AG09319 (cell line): ENCODE data around the gene FMN1.

ENCODE experiments used
- DNase-seq: peaks from one replicate; pipeline ENCODE4 v3.0.0-alpha.2; 2010; ENCODE audit warnings: low read depth; ENCODE audit errors: extremely low read depth
- CTCF ChIP-seq: IDR thresholded peaks from 2 replicates; pipeline ENCODE4 v1.5.1; 2011; ENCODE audit warnings: low read depth, mild to moderate bottlenecking, inconsistent platforms, low read length, moderate library complexity

Gene FMN1

DNA sequence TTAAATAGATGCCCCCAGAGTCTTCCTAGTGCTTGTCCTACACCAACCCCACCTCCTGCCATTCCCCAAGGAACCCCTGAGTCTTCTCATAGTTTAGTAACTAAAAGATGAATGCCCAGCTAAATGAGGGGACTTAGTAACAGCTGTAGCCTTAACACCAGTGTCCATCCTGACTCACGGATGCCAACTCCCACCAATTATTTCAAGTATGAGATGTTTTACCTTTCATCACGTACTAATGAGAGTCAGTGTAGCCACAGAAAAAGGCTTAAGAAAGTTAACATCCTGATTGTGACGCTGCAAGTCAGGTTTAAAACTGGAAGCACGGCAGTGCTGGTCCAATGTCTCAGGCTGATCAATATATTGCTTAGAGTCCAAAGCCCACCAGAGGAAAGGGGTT lies 109.9 kb downstream of the FMN1 start:
- DNase-seq, result no peak
- no peak for TF ChIP-seq CTCF

GRCh38 chr15:33083232-33084081 lies 111.1 kb downstream of the FMN1 start:
- no peak for TF ChIP-seq CTCF
- DNase-seq, result no peak

DNA sequence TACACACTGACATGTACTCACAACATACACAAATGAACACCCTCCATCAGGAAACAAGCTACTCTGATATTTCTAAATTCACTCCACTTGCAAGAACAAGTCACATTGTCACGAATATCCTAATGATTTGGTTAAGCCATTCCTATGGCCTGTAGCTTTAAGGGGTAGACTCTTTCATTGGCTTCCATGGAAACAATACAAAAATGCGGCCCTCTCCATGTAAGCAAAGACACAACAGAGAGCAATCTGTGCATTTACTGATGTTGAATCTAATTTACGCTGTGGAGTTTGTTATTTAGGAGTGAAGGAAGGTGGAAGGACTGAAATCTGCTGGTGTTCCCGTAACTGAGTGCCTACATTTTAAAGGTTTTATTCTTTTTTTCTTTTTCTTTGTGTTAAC lies 114.5 kb downstream of the FMN1 start:
- no peak for TF ChIP-seq CTCF
- no peak for DNase-seq

DNA sequence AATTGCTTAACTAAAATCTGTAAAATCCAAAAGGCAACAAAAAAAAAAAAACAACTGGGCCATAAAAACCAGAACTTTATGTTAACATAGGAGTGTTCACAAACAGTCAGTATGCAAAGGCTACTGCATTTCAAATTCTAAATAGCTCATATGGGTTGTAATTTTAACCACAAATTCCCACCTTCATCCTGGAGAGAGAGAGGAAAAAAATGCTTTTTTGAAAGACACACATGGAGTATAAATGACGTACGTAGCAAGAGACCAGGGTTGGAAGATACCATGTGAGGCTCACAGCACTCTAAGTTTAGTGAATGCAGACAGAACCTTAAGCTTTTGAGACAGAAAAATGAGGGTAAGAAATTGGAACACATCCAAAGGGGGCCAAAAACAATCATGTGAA lies 115.9 kb downstream of the FMN1 start:
- TF ChIP-seq CTCF, result no peak
- DNase-seq, result no peak

DNA sequence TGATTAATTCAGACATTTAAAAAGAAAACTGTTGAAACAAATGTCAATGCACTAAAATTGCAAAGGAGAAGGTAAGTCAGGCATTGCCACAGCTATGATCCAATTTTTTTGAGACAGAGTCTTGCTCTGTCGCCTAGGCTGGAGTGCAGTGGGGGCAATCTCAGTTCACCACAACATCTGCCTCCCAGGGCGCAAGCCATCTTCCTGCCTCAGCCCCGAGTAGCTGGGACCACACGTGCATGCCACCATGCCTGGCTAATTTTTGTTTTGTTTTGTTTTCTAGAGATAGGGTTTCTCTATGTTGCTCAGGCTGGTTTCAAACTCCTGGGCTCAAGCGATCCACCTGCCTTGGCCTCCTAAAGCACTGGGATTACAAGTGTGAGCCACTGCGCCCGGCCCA lies 117.6 kb downstream of the FMN1 start:
- DNase-seq, result no peak
- TF ChIP-seq CTCF, result no peak

- no peak for DNase-seq
- TF ChIP-seq CTCF, result no peak
Observed at GRCh38 chr15:33074942-33075341, 119.6 kb downstream of the FMN1 start.

- no peak for TF ChIP-seq CTCF
- no peak for DNase-seq
Observed at GRCh38 chr15:33074212-33074611, 120.3 kb downstream of the FMN1 start.
